Calu3 (cell line): ENCODE results near the gene LAG3. TPM values are rescaled to one million over a fixed set of nuclear protein-coding genes. Genes with fewer than 3 reads are reported as not detected.

Experiments
- BruUV-seq: library from RNA; stranded (reverse); fragments of 400-500 nt; replicated peaks from 2 replicates; lab custom pipeline; 2021; lab: Mats Ljungman, UMichigan
- CTCF ChIA-PET: fragments of 300-600 bp; sonication (Branson Sonifier 250); formaldehyde crosslinking; loops from one replicate; lab custom pipeline; 2022; ENCODE audit warnings: antibody characterized with exemption; lab: Charles Lee
- DNase-seq: peaks from one replicate; pipeline ENCODE4 v3.0.0; 2022
- H3K27ac Mint-ChIP-seq: one replicate; pipeline ENCODE4 v1.8.0; 2022; ENCODE audit warnings: mixed read lengths; ENCODE audit not compliant: unreplicated experiment
- H3K27me3 Mint-ChIP-seq: one replicate; pipeline ENCODE4 v1.8.0; 2022; ENCODE audit warnings: mixed read lengths; ENCODE audit not compliant: unreplicated experiment
- H3K36me3 Mint-ChIP-seq: one replicate; pipeline ENCODE4 v1.8.0; 2022; ENCODE audit warnings: mild to moderate bottlenecking, moderate library complexity, mixed read lengths; ENCODE audit not compliant: insufficient read depth, unreplicated experiment
- H3K4me1 Mint-ChIP-seq: one replicate; pipeline ENCODE4 v1.8.0; 2022; ENCODE audit warnings: mild to moderate bottlenecking, low read depth, mixed read lengths; ENCODE audit not compliant: unreplicated experiment
- H3K4me3 Mint-ChIP-seq: one replicate; pipeline ENCODE4 v1.8.0; 2022; ENCODE audit warnings: mild to moderate bottlenecking, low read depth, moderate library complexity, mixed read lengths; ENCODE audit not compliant: unreplicated experiment
- H3K9me3 Mint-ChIP-seq: one replicate; pipeline ENCODE4 v1.8.0; 2022; ENCODE audit warnings: low read depth, mixed read lengths; ENCODE audit not compliant: unreplicated experiment
- intact Hi-C: fragments of 100-400 bp; cut with micrococcal nuclease; formaldehyde crosslinking; loops from one replicate; pipeline ENCODE4 v1.10.0; 2022; ENCODE audit not compliant: unreplicated experiment
- total RNA-seq: library from RNA; stranded (reverse); gene quantifications from 2 replicates; pipeline ENCODE4 v1.2.3, GENCODE V29; 2022
- TF ChIP-seq, protein P1 (sequence below): fragments of 200-600 bp; IDR thresholded peaks from one replicate; pipeline ENCODE4 v1.8.0; 2022; ENCODE audit warnings: antibody characterized with exemption; ENCODE audit not compliant: unreplicated experiment

Gene LAG3
- total RNA-seq, 1 experiment from 2014 or later = not detected

DNA sequence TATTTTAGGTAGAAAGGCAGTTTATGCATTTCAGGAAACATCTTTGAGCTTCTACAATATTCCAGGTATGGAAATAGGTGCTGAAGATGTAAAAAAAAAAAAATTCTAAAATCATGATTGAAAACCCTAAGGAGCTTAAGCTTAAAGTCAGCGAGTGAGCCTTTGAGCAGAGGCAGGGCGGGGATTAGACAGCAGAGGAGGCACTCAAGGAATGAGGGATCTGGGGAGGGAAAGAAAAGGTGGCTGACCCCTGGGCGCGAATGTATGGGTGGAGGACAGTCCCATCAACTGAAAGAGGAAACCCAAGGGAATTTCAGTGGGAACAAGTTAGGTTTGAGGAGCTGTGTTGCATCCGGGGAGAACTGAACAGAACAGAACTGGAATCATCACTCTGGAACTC lies 12.6 kb upstream of the LAG3 start:
- CTCF ChIA-PET = interaction anchor here (0.5 to 0.6 kb wide), 2 partner anchors 93 to 147 kb away, joined by 5 to 6 read pairs; no protein-coding TSS in a partner anchor
- TF ChIP-seq, protein P1, sequence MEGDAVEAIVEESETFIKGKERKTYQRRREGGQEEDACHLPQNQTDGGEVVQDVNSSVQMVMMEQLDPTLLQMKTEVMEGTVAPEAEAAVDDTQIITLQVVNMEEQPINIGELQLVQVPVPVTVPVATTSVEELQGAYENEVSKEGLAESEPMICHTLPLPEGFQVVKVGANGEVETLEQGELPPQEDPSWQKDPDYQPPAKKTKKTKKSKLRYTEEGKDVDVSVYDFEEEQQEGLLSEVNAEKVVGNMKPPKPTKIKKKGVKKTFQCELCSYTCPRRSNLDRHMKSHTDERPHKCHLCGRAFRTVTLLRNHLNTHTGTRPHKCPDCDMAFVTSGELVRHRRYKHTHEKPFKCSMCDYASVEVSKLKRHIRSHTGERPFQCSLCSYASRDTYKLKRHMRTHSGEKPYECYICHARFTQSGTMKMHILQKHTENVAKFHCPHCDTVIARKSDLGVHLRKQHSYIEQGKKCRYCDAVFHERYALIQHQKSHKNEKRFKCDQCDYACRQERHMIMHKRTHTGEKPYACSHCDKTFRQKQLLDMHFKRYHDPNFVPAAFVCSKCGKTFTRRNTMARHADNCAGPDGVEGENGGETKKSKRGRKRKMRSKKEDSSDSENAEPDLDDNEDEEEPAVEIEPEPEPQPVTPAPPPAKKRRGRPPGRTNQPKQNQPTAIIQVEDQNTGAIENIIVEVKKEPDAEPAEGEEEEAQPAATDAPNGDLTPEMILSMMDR = no peak
- H3K27me3 Mint-ChIP-seq = peaks cover 47% of the 10 kb centered on the region
- peaks cover 17% of the 10 kb centered on the region for H3K4me1 Mint-ChIP-seq
- no peak overlapping the region for H3K4me3 Mint-ChIP-seq
- H3K27ac Mint-ChIP-seq = no peak overlapping the region
- H3K36me3 Mint-ChIP-seq = peaks cover 9% of the 10 kb centered on the region
- intact Hi-C loops = no loop called here
- peaks cover 2% of the 10 kb centered on the region for H3K9me3 Mint-ChIP-seq
- DNase-seq = no peak
- no TSS peak for BruUV-seq

DNA sequence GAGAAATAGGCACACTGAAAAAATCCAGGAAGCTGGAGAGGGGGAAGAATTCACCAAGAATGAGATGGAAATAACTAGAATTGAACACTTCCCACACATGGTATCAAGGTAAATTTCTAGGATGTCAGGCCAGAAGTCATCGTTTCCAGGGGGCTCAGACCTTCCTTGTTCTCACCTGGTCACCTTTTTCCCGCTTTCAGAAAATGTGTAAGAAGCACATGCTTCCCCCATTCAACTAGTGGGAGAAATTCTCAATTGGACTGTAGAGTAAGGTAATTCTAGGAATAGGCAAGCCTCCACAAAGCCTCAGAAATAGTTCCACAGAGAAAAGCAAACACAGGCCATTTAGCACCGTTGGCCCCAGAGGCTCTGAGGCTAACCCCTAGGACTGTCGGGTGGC lies 8.9 kb upstream of the LAG3 start:
- CTCF ChIA-PET = interaction anchor here (0.8 kb wide), 1 partner anchor 15 kb away, joined by 3 read pairs; no protein-coding TSS in a partner anchor
- Mint-ChIP-seq H3K4me1 (peaks cover 39% of the 10 kb centered on the region), H3K27me3 (peaks cover 48% of the 10 kb centered on the region), H3K9me3 (peaks cover 2% of the 10 kb centered on the region), H3K36me3 (peaks cover 41% of the 10 kb centered on the region), H3K4me3 (no peak overlapping the region), H3K27ac (no peak overlapping the region)
- no peak for DNase-seq
- no TSS peak for BruUV-seq
- TF ChIP-seq, protein P1 = no peak
- intact Hi-C loops = no loop called here

DNA sequence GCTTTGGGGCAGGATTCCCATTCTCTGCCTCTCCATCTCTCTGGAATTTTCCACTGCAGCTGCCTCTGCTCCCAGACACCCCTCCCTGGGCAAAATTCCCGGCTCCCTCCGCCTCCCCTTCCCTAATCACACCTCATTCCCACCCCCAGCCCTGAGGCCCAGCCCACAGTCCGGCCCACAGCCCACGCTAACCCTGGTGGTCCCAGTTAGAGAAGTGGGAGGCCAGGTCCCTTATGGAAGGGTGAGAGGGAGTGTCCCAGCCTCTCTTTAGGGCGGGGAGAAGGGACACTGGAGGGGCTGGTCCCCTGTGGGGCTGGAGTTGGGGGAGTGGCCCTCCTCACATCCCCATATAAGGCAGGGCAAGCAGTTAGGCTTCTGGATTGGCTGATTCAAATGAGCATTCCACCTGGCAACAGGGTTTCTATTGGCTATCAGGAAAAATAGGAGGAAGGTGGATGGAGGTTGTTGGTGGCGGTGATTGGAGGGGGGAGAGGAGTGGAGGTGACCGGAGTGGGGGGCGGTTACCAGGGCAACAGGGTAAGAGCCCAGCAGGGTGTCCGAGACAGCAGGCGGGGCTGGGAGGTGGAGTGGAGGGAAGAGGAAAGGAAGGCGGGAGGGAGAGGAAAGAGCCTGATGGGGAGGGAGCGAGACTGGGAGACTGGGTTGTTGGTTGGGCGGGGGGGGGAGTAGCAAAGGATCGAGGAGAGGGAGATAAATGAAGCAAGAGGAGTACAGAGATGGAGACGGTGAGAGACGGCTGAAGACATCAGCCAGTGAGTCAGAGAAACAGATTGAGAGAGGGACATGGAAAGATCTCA lies 8.1 kb upstream of the LAG3 start:
- CTCF ChIA-PET = interaction anchor here (0.8 kb wide), 1 partner anchor 14 kb away, joined by 3 read pairs; no protein-coding TSS in a partner anchor
- DNase-seq = peak; percentile 85
- intact Hi-C loops = no loop called here
- no TSS peak for BruUV-seq
- H3K27ac Mint-ChIP-seq = peak overlapping the region; percentile 84
- TF ChIP-seq, protein P1 = no peak
- H3K4me3 Mint-ChIP-seq = peak overlapping the region; percentile 81
- H3K36me3 Mint-ChIP-seq = peaks cover 44% of the 10 kb centered on the region
- peaks cover 2% of the 10 kb centered on the region for H3K9me3 Mint-ChIP-seq
- peaks cover 41% of the 10 kb centered on the region for H3K27me3 Mint-ChIP-seq
- H3K4me1 Mint-ChIP-seq = peaks cover 40% of the 10 kb centered on the region

DNA sequence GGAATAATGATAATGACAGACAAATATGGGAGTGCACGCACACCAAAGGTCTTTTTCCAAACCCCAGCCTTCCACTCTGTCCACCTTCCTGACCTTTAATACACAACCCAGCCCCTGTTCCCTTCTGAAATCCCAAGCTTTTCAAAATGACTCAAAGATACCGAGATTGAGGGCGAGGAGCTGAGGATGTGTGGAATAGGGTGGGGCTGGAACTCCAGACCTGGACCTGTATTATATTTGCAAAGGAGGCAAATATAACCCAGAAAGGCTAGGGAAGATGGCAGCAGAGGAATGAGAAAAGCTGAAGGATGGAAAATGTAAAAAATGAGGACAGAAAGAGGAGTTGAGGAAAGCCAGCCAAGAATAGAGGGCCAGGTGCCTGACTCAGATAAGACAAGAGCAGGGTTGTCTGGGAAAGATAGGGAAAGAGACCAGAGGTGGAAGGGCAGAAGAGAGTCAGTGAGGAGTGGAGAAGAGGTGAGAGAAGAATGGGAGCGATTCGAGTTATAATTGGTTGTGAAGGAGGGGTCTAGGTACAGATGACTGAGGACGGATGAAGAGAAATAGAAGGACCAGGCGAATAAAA lies 7.2 kb upstream of the LAG3 start:
- H3K27me3 Mint-ChIP-seq = peaks cover 31% of the 10 kb centered on the region
- CTCF ChIA-PET = interaction anchor here (1.5 to 2.5 kb wide), 3 partner anchors 12 to 87 kb away, joined by 4 to 24 read pairs (median 8); partner anchors contain the start of genes MLF2 and USP5
- H3K27ac Mint-ChIP-seq = peak overlapping the region; percentile 34
- no peak for DNase-seq
- H3K9me3 Mint-ChIP-seq = peaks cover 2% of the 10 kb centered on the region
- peaks cover 50% of the 10 kb centered on the region for H3K36me3 Mint-ChIP-seq
- H3K4me3 Mint-ChIP-seq = peak overlapping the region; percentile 81
- H3K4me1 Mint-ChIP-seq = peaks cover 40% of the 10 kb centered on the region
- intact Hi-C loops = no loop called here
- BruUV-seq = no TSS peak
- TF ChIP-seq, protein P1 = no peak
